ELF-1 (cell line): ENCODE results near the gene KRTAP5-7.
"Not testable (repeated sequence)": the region's sequence is repeated elsewhere in the genome, so short reads cannot be mapped to it uniquely, and the experiment has no call there.

Experiments
- DNase-seq: peaks from one replicate; pipeline ENCODE4 v3.0.0-alpha.2; 2016; ENCODE audit warnings: low read depth, low spot score

KRTAP5-7 gene

DNA sequence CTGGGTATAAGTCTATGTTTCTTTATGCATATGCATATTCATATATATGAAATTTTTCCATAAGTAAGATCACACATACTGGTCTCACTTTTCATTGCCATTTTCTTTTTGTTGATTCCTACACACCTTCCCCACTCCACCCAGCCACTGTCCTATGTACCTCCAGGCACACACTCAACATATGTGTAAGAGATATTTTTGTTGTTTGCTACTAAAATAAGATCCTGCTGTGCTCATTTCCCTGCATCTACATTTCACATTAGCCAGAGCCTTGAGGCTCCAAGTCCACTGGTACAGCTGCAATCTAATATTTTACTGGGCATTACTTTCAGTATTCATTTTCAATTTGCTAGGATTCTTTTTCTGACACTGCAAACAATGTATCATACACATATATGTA is 30.2 kb downstream of the KRTAP5-7 start:
- DNase-seq, result no peak

DNA sequence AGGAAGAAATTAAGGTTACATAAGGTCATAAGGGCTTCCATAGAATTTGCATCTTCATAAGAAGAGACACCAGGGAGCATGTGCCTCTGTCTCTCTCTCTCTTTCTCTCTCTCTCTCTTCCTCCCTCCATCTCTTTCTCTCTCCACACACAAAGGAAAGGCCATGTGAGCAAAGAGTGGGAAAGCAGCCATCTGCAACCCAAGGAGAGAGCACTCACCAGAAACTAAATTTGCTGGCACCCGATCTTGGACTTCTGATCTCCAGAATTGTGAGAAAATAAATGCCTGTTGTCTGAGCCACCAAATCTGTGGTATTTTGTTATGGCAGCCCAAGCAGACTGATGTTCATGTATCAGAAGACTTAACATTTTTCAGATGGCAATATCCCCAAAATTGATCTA is 31.9 kb downstream of the KRTAP5-7 start:
- DNase-seq, result no peak

DNA sequence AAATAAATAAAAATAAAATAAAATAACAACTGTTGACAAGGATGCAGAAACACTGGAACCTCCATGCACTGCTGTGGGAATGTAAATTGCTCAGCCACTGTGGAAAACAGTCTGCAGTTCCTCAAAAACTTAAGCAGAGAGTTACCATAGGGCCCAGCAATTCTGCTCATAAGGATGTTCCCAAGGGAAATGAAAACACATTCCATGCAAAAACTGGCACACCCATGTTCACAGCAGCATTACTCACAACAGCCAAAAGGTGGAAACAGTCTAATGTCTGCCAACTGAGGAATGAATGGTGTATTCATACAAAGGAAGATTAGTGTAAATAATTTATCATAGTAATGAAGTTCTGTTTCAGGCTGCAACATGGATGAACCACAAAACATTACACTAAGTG is 35.1 kb downstream of the KRTAP5-7 start:
- no peak for DNase-seq

DNA sequence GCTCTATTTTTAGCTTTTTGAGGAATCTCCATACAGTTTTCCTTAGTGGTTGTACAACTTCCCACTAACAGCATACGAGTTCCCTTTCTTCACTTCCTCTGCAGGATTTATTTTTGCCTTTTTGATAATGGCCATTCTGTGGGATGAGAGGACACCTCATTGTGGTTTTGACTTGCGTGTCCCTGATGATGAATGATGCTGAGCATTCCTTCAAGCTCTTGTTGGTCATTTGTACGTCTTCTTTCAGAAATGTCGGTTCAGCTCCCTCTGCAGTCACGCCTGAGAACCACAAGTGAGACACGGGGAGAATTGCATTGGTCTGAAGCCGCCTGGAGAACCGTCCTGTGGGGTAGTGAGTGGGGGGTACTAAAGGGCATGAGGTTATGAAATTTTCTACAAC is 36.3 kb downstream of the KRTAP5-7 start:
- peak; percentile 46 for DNase-seq

DNA sequence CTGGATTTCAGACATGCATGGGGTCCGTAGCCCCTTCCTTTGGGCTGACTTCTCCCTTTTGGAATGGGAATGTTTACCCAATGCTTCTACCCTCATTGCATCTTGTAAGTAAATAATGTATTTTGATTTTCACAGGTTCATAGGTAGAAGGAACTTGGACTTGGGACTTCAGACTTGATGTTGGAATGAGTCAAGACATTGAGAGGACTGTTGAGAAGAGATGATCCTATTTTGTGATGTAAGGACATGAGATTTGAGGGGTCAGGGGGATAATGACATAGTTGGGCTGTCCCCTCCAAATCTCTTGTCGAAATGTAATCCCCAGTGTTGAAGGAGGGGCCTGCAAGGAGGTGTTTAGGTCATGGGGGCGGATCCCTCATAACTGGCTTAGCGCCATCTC is 37.4 kb downstream of the KRTAP5-7 start:
- no peak for DNase-seq

DNA sequence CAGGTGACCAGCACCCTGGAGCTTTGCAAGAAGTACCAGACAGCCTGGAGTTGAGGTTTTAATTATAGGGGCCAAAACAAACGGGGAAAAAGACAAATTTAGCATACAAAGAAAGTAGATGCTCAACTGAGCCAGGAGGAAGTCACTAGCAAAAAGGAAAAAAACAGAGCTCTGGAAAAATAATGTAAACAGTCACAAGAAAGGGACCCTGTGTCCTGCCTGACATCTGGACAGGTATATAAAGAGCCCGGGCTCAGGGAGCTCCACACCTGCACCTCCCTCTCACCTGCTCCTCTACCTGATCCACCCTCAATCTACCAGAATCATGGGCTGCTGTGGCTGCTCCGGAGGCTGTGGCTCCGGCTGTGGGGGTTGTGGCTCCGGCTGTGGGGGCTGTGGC is 38.2 kb downstream of the KRTAP5-7 start, which contains the start of gene KRTAP5-10:
TSS of gene KRTAP5-10 (plus strand) at position 301 of the 400 bp plus-strand sequence. CDS start at position 326, 25 bp downstream.
- no peak for DNase-seq

DNA sequence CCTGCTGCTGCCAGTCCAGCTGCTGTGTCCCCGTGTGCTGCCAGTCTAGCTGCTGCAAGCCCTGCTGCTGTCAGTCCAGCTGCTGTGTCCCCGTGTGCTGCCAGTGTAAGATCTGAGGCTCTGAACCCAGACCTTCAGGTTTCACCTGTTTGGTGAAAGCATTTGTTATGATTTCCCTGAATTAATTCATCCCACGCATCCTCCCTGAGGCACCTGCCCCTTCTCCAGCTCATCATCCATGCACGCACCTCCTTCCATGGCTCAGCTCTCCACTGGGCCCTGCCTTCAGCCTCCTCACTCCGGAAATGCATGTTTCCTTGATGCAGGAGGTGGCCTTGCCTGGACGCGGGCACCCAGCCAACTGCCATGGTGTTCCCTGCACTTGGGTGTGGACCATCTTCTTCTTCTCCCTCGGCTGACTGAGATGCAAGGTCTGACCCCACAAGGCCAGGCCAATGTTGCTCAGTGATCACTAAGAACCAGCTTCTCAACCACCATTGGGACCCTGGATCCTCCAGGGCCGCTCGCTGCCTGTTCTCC is 39.1 kb downstream of the KRTAP5-7 start:
- no peak for DNase-seq

DNA sequence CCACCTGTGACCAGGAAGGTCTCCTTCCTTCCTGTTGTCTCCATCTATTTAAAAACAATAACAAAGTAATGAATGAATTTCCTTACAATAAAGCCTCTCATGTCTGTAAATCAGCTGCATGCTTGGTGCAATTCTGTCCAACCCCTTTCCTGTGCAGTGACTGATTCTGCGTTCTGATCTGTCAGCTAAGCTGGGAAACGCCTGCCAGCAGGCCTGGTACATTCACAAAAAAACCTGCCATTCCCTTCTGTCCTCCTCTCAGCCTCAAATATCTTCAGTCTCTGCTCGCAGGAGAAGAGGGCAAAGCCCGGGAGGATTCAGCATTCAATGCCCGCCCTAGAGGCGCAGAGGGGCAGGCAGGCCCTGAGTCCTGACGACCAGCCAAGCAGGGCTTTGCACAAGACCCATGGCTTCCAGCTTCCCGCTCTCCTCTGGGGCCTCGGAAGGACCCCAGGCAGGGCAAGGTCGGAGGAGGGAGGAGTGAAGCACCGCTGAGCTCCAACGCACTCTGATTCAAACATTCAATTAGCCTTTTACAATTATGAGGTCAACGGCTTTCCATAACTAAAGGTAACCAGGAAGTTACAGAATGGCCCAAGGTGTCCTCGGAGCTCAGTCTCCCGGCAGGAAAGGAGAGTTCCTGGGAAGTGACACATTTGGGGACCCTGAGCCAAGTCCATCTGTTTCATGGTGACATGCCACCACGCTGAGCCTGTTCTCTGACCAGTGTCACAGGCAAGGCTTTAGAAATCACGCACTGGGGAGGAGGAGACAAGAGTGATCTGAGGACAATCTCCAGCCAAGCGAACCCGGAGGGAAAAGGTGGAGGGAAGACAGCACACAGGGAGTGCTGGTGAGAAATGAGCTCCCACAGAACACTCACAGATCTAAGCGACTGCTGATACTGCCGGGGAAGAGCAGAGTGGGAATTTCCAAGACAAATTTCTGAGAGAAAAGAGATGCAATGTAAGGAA is 39.8 kb downstream of the KRTAP5-7 start:
- not testable (repeated sequence) for DNase-seq

DNA sequence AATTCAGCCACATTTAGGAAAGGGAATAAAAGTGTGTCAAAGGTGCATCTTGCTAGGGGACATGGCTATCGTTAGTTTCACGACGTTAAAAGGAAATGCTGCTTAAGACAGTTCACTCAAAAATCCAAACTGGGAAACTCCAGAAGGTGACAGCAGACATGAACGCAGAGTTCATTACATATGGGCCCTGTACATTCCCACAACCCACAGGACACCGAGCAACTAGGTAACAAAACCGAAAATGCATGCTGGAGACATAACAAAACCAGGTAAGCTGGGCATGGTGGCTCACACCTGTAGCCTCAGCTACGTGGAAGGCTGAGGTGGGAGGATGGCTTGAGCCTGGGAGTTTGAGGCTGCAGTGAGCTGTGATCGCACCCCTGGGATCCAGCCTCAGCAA is 40.6 kb downstream of the KRTAP5-7 start:
- not testable (repeated sequence) for DNase-seq

DNA sequence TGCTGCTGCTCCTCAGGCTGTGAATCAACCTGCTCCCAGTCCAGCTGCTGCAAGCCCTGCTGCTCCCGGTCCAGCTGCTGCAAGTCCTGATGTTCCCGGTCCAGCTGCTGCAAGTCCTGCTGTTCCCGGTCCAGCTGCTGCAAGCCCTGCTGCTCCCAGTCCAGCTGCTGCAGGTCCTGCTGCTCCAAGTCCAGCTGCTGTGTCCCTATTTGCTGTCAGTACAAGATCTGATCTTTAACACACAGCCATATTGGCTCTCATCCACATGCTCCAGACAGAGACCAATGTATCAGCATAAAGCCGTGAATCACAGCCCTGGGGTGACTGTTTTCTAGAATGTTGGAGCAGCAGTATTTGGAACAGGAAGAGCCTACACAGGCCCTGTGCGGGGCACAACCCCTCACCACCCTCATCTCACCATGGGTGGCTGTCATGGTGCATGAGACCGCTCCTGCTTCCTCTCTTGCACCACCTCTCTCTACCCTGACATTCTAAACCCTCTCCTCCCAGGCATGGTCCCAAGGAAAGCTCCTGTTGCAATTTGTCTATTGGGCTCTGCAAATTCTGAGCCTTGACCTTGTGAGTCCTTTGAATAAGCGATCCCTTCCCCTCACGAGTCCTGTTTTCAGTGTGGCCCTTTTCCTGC is 41.8 kb downstream of the KRTAP5-7 start:
- no peak for DNase-seq

DNA sequence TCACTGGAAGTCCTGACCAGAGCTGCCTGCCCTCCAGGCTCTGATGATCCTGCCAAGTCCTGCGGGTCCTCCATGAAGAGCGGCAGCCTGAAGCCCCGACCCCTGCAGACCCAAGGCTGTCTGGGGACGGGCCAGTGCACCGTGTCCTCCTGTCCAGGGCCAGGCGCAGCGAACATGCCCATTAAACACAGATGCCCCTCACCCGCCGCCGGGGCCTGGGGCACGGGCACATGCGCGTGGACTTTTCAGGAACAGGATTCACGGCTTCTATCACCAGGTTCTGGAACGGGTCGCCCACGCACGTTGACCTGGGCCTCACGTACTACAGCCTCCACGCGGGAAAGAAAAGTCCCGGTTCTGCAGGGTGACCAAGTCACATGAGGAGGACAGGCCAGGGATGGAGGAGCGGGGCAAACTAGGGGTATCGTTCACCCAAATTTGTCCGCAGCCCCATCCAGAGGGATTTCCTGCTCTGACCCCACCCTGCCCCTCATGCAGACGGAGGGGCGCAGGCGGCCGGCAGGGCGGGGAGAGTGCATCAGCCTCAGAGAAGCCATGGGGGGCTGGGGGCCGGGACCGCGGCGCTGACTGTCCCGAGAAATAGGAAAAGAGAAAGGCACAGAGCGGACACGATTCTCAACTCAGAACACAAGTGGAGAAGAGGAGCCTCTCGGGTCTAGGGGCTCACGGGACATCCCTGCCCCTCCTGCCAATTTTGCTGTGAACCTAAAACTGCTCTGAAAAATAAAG is 44.2 kb downstream of the KRTAP5-7 start:
- DNase-seq, result not testable (repeated sequence)

DNA sequence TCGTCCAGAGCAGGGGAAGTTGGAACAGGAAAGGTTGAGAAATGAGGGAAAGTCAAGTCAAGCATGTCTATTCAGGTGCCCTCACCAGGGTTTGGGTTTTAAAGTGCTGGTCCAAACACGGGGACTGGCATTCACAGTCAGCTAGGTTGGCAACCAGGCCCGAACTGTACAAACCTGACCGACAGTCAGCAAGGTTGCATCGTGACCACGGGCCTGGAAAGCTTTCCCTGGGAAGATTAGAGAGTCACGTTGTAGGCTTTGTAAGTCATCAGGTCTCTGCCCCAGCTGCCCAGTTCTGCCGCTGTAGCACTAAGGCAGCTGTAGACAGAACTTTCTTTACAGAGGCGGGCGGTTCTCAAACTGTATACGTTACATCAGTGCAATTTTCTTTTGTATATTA is 45.7 kb downstream of the KRTAP5-7 start:
- DNase-seq, result no peak

DNA sequence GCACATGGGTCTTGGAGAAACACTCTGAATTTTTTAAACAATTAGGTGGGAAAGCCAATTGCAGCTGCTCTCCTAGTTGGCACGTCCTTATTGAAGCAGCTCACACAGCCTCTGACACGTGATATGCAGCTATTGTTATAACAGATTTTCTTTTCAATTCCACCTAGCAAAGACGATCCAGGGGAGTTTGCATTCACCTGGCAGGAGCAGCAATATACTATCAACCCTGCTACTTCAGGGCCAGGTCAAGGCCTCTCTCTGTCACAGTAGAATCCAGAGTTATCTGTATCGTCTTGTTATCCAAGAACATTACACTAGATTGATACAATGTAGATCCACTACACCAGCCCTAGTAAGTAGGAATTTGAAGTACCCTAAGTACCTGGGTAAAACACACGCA is 47.4 kb downstream of the KRTAP5-7 start:
- DNase-seq, result no peak

DNA sequence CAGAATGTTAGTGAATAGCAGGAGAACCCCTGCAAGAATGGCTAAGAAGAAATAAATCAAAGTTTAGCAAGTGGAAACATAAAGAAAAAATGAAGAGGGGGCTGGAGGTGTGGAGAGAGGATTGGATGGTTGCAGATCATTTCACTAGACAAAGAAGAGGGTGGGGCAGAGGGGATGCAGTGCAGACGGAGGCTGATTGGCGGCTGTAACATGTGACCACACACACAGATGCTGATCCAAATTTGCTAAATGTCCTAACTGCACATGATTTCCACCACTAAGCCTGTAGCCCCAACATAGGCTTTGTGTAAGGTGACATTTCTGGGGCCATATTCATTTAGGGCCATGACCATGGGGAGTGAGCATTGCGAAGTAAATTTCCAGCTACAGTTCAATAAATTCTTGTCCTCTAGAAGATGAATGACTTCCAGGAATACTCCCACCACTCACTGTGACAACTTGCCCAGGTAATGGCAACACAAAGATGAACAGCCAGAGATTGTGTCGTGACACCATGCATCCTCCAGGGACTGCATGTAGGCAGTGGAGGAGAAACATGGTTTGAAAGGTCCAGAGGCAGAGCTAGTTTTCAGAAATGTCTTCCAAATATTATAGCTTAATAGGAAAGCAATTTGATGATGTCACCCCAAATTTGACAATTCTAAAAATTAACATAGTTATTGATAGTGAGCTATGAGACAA is 48.8 kb downstream of the KRTAP5-7 start:
- DNase-seq, result no peak

DNA sequence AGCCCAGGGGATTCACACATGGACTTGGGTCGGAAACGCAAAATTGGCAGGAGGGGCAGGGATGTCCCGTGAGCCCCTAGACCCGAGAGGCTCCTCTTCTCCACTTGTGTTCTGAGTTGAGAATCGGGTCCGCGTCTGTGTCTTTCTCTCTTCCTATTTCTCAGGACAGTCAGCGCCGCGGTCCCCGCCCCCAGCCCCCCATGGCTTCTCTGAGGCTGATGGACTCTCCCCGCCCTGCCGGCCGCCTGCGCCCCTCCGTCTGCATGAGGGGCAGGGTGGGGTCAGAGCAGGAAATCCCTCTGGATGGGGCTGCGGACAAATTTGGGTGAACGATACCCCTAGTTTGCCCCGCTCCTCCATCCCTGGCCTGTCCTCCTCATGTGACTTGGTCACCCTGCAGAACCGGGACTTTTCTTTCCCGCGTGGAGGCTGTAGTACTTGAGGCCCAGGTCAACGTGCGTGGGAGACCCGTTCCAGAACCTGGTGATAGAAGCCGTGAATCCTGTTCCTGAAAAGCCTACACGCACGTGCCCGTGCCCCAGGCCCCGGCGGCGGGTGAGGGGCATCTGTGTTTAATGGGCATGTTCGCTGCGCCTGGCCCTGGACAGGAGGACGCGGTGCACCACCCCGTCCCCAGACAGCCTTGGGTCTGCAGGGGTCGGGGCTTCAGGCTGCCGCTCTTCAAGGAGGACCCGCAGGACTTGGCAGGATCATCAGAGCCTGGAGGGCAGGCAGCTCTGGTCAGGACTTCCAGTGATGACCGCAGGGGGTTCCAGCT is 49.8 kb downstream of the KRTAP5-7 start:
- DNase-seq, result not testable (repeated sequence)

DNA sequence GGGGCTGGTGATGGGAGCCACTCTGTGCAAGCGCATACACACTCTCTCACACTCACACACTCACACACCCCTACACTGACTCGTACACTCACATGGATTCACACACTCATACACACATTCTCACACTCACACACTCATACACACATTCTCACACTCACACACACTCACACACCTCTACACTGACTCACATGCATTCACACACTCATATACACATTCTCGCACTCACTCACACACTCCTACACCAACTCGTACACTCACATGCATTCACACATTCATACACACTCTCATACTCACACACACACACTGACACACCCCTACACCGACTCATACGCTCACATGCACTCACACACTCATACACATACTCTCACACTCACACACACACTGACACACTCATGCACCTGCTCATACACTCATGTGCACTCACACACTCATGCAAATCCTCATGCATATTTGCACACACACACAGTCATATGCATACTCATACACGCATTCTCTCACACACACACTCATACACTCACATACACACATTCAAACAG is 50.5 kb downstream of the KRTAP5-7 start:
- DNase-seq, result no peak
